GM15510 (cell line): ENCODE measurements around the gene RETN.

Experiments used
- POLR2A ChIP-seq: IDR thresholded peaks from 3 replicates; pipeline ENCODE4 v1.6.1; 2011; ENCODE audit warnings: borderline replicate concordance; ENCODE audit not compliant: insufficient read length; ENCODE audit errors: extremely low read depth

Gene RETN

DNA sequence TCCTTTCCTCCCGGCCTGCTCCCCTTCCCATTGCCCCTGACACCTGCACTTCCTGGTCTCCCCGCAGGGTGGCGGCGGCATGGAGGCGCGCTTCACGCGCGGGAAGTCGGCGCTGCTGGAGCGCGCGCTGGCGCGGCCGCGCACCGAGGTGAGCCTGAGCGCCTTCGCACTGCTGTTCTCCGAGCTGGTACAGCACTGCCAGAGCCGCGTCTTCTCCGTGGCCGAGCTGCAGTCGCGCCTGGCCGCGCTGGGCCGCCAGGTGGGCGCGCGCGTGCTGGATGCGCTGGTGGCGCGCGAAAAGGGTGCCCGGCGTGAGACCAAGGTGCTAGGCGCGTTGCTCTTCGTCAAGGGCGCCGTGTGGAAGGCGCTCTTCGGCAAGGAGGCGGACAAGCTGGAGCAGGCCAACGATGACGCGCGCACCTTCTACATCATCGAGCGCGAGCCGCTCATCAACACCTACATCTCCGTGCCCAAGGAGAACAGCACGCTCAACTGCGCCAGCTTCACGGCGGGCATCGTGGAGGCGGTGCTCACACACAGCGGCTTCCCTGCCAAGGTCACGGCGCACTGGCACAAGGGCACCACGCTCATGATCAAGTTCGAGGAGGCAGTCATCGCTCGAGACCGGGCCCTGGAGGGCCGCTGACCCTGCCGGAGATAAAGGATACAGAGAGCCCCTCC, 13.5 kb downstream of the RETN start:
- TF ChIP-seq POLR2A: no peak

DNA sequence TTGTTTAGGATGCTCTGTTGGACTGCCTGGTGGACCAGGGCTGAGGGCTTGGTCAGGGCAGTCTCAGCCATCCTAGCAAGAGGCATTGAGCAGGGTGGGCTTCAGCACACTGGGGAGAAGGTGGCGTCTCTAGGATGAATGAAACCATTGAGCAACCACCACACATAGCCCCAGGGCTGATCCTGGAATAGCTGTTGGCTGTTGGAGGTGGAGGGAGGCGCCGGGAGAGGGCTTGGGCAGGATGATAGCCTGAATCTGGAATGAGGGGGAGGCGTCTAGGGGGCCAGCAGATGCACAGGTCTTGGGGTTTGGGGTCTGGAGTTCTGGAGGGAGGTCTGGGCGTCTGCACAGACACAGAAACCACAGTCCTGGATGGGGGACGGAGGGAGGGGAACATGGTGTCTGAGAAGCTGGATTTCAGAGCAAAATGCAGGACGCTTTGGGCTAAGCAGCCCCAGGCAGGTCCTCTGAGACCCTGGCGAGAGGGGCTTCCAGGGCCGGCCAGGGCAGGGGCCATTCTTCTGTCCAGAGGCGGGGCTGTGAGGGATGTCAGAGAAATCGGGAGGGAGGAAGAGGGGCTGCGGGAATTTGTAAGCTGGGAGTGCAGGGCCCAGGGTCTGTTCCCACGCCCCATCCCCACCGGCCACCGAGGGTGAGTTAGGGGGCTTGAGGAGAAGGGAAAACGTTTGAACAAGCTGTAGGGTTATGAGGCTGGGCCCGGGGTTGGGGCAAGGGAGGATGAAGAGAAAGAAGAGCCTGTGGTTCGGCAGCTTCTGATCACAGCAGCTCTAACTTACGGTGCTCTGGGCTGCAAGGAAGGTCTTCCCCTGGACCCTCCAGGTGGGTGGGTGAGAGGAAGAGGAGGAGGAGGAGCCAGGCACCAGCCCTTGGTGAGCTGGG, 16.9 kb downstream of the RETN start:
- TF ChIP-seq POLR2A: no peak

DNA sequence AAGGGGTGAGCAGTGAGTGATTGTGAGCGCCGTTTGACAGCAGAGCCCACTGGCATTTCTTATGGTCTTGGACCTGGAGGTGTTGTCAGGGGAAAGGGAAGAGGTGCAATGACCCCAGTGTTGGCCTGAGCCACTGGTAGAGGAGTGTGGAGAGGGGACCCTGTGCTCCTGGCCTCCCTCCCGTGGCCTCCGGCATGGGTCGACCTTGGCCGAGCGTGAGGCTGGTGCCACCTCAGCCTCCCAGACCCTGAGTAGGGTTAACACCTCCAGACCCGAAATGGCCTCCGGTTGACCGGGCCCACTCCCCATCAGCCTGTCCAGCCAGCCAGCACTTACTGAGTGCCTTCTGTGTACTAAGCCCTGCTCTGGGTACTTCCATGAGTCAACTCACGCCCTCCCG, 18.3 kb downstream of the RETN start:
- peak; percentile 26 for TF ChIP-seq POLR2A

DNA sequence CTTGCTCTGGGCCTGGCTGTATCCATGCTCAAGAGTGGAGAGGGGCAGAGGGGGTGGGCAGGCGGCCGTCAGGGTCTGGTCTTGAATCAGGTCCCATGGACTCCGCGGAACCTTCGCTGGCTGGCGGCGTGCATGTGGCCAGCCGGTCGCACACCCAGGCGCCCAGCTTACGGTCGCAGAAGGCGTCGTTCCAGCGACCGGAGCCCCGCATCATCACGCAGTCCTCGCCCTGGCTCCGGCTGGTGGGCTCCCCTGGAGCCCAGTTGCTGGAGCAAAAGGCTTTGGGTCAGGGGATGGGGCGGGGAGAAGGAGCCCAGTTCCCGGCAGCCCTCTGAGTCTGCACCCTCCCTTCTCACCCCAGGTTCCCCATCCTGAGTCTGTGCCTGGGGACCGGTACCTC, 20.3 kb downstream of the RETN start:
- no peak for TF ChIP-seq POLR2A

DNA sequence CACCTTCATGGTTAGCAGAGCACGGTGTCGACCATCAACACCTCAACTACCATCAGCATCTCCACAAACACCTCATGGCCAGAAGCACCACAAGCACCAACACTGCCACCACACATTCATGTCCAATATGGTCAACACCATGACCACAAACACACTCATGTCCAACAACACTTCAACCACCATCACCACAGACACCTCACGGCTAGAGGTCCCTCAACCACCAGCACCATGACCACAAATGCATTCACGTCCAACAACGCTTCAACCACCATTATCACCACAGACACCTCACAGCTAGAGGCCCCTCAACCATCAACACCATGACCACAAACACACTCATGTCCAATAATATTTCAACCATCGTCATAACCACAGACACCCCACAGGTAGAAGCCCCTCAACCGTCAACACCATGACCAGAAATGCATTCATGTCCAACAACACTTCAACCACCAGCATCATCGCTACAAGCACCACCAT, 22.0 kb downstream of the RETN start:
- no peak for TF ChIP-seq POLR2A

DNA sequence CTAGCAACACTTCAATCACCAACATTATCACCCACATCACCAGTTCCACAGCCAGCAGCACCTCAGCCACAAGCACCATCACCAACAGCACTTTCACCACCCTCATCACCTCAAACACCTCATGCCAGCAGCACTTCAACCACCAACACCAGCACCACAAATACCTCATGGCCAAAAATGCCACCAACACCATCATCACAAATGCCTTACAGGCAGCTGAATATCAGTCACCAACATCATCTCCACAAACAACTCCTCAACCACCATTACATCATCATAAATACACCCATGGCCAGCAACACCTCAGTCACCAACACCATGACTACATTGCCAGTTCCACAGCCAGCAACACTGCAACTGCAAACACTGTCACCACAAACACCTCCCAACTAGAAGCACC, 22.6 kb downstream of the RETN start:
- TF ChIP-seq POLR2A: no peak

DNA sequence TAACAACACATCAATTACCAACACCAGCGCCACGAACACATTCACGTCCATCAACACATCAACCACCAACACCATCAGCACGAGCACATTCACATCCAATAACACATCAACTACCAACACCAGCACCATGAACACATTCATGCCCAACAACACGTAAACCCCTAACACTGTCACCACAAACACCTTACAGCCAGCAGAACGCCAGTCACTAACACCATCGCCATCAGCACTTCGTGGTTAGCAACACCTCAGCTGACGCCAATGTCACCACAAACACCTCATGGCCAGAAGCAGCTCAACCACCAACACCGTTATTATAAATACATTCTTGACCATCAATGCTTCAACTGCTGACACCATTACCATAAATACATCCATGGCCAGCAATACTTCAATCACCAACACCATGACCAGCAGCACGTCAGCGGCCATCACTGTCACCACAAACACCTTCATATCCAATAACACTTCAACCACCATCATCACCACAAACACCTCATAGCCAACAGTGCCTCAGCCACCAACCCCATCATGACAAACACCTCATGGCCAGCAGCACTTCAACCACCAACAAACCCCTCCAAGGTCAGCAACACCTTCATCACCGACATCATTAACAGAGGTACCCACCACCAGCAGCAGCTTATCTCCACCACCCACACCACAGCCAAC, 23.7 kb downstream of the RETN start:
- no peak for TF ChIP-seq POLR2A

DNA sequence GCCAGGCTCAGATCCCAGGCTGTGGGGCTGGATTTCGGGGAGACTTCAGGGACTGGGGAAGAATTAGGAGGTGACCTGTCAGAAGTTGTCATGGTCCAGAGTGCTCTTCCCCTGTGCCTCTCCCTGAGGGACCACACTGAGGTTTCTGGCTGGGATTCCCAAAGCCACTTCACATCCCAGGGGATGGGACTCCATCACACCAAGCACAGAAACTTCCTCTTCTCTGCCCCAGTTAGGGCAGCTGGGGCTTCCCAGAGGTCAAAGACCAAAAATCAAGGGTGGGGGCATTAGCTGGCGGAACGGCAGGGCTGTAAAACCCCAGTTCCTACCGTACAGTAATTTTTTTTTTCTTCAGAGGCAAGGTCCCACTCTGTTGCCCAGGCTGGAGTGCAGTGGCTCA, 25.6 kb downstream of the RETN start:
- no peak for TF ChIP-seq POLR2A

DNA sequence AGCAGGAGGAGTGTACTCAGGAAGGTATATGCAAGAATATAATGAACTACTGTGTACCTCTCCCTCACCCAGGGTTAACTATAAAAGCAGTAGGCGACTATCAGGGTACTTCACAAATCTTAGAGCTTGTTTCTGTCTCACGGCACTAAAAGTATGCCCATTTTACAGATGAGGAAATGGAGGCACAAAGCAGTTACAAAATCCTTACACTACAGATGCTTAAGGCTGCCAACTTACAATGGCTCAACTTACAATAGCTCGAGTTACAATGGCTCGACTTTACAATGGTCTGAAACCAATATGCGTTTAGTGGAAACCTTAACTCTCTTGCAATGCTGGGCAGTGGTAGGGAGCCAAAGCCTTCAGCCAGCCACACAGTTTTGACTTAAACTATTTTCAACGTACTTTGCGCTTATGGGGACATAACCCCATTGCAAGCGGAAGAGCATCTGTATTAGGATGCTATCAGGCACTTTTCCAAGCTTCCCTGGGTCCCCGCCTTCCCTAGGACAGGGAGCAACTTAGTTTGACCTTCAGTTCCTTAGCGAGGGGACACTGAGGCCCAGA, 29.0 kb downstream of the RETN start:
- TF ChIP-seq POLR2A: no peak

DNA sequence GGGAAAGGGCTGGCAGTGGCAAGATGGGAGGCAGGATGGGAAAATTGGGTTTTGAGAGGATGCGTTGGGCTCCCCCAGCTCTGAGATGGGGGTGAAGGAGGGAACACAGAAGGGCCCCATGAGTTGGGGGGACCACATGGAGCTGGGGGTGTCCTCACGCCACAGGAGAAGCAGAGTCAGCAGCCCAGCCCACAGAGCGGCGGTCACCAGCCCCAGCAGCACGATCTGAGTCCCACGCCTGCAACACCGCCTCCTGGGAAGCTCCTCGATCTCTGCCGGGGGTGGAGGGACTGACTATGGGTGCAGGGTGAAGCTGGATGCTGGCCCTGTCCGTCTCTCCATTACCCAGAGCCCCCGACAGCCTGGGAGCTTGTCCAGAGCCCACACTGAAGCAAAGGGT, 29.7 kb downstream of the RETN start:
- TF ChIP-seq POLR2A: no peak

DNA sequence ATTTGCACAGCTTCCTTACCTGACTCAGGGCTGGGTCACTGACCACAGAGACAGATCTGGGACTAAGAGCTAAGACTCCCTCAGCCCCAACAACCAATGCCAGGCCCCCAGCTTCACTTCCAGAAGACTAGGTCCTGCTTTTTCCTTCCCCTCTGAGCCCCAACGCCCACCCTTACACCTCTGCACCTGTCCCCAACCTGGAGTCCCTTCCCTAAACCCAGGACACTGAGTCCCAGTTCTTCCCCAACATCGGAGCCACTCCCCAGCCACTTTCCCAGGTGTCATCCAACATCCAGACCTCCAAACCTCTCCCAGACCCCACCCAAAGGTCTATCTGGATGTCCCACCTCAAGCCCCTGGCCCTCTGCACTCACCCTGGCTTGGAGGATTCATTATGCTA, 30.2 kb downstream of the RETN start:
- no peak for TF ChIP-seq POLR2A

DNA sequence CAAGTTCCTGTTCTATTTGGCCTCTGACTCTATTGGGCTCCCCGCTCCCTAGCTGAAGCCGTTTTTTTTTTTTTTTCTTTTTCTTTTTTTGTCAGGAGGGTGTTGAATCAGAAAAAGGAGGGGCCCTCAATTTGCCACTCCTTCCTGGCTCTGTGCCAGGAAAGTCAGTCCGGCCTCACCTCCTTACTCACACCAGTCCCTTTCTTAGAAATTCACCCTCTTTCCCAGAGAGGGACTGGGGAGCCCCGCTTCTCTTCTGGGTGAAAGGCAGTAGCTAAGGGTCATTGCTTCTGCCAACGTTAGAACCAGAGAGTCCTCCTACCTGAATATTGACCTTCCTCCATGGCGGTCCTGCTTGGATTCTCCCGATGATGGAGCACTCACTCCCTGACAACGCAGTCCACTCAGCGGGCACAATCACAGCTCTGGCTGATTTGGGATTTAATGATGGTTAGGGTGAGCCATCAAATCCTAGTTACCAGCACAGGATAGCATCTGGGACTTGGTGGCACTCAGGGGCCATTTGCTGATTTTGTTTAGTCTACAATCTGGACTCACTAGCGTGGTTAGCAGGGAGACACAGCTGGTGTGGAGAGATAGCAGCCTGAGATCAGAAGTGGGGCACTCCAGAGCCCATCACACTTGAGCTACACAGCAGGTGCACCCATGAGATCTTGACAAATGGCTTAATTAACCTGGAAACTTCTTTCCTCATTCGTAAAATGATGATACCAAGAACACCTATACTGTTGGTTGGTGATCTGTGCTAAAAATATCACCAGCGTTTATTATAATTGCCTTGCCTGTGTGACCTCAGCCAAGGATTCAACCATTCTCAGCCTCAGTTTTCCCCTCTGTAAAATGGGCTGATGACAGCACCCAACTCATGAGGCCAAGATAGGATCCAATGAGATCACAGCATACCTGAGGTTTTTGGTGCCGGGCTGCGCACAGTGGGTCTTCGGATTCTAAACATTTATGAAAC, 30.9 kb downstream of the RETN start:
- no peak for TF ChIP-seq POLR2A

DNA sequence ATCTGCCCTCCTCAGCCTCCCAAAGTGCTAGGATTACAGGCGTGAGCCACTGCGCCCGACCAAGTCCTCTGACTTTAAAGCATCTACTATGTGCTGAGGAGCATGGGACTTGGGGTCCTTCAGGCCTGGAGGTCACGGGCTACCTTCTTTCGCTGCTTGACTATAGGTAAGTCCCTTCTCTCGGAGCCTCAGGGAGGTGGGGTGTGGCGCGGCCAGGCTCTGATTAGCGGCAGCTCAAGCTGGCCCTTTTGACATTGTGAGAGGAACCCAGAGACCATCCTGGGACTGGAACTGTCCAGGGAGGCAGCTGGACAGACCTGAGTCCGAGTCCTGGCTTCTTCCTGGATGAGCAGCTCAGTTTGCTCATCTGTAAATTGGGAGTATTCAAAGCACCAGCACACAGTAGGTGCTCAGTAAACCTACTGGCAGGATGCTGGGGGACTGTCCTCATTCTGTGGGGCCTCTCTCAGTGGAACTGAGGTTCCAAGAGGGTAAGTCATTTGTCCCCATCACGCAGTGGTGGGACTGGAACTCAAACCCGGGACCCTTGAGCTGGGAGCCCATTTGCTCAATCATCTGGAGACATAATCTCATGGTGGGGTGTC, 32.3 kb downstream of the RETN start:
- no peak for TF ChIP-seq POLR2A
